LoVo (cell line): ENCODE data around the gene HOXA10.

Source experiments
- DNase-seq: peaks from one replicate; pipeline ENCODE4 v3.0.0-alpha.2; 2016; ENCODE audit warnings: low spot score

The HOXA10 gene

GRCh38 chr7:27155816-27156507 is 18.2 kb downstream of the HOXA10 start:
- DNase-seq, result peak; percentile 80

GRCh38 chr7:27154901-27155815 is 19.0 kb downstream of the HOXA10 start:
- no peak for DNase-seq

GRCh38 chr7:27154369-27154768 is 19.8 kb downstream of the HOXA10 start:
- DNase-seq, result no peak

- no peak for DNase-seq
Observed at GRCh38 chr7:27153526-27153925, 20.6 kb downstream of the HOXA10 start.

- no peak for DNase-seq
Observed at GRCh38 chr7:27152816-27153442, 21.2 kb downstream of the HOXA10 start.

GRCh38 chr7:27151931-27152815 is 21.9 kb downstream of the HOXA10 start, which contains the start of gene HOXA3:
HOXA3 (minus strand) TSS chr7:27152583; CDS start chr7:27110640, 41,943 bp downstream.
- peak; percentile 94 for DNase-seq

- peak; percentile 22 for DNase-seq
Observed at GRCh38 chr7:27151341-27151930, 22.7 kb downstream of the HOXA10 start.

GRCh38 chr7:27150568-27151340 is 23.4 kb downstream of the HOXA10 start:
- DNase-seq, result peak; percentile 91

GRCh38 chr7:27149842-27150567 is 24.1 kb downstream of the HOXA10 start:
- no peak for DNase-seq

- peak; percentile 85 for DNase-seq
Observed at GRCh38 chr7:27148756-27149641, 25.1 kb downstream of the HOXA10 start.

- DNase-seq, result no peak
Observed at GRCh38 chr7:27148031-27148755, 25.9 kb downstream of the HOXA10 start.

- DNase-seq, result no peak
Observed at GRCh38 chr7:27147199-27148030, 26.7 kb downstream of the HOXA10 start, which contains the start of gene HOXA6. HOXA6 (minus strand) TSS chr7:27147774; CDS start chr7:27147749, 25 bp downstream.

- no peak for DNase-seq
Observed at GRCh38 chr7:27146491-27147198, 27.5 kb downstream of the HOXA10 start.

- no peak for DNase-seq
Observed at GRCh38 chr7:27145914-27146412, 28.2 kb downstream of the HOXA10 start.

GRCh38 chr7:27145165-27145913 is 28.8 kb downstream of the HOXA10 start:
- no peak for DNase-seq
